Suprapubic skin (tissue), 4 donors: ENCODE results near the gene SLC24A4. TPM values are rescaled to one million over a fixed set of nuclear protein-coding genes. Genes with fewer than 3 reads are reported as not detected.
A peak's percentile ranks its signal among the peaks of the same experiment; 100 is the strongest.

Experiments
- DNase-seq, 2 donors: peaks; one replicate each; pipeline ENCODE4 v3.0.0-alpha.2; 2019; ENCODE audit warnings: low spot score in 2 of 2
- H3K27ac ChIP-seq: fragments of 200-600 bp; sonication (generic); one replicate; pipeline ENCODE4 v1.5.1; 2019
- H3K27me3 ChIP-seq: fragments of 200-600 bp; sonication (generic); one replicate; pipeline ENCODE4 v1.5.1; 2019
- H3K36me3 ChIP-seq: fragments of 200-600 bp; sonication (generic); one replicate; pipeline ENCODE4 v1.5.1; 2019
- H3K4me1 ChIP-seq: fragments of 200-600 bp; sonication (generic); one replicate; pipeline ENCODE4 v1.5.1; 2019
- H3K4me3 ChIP-seq: fragments of 200-600 bp; sonication (generic); one replicate; pipeline ENCODE4 v1.5.1; 2019; ENCODE audit warnings: mild to moderate bottlenecking
- H3K9me3 ChIP-seq: fragments of 200-600 bp; sonication (generic); one replicate; pipeline ENCODE4 v1.5.1; 2019
- CTCF ChIP-seq, 2 donors: fragments of 200-600 bp in 1 of 2; fragments of 450-650 bp in 1 of 2; sonication (generic) in 1 of 2; IDR thresholded peaks; one replicate each; pipeline ENCODE4 v1.5.1; 2016 to 2019; ENCODE audit warnings: antibody characterized with exemption in 2 of 2, mild to moderate bottlenecking in 1 of 2, moderate library complexity in 1 of 2
- EP300 ChIP-seq: sonication (generic); formaldehyde crosslinking; IDR thresholded peaks from one replicate; pipeline ENCODE4 v1.6.1; 2017; ENCODE audit warnings: antibody characterized with exemption
- POLR2A ChIP-seq, 2 donors: fragments of 450-650 bp; IDR thresholded peaks; one replicate each; pipeline ENCODE4 v1.6.1; 2017; ENCODE audit warnings: antibody characterized with exemption in 2 of 2, mild to moderate bottlenecking in 2 of 2, moderate library complexity in 2 of 2
- POLR2AphosphoS5 ChIP-seq, 3 donors: sonication (generic); formaldehyde crosslinking; IDR thresholded peaks; one replicate each; pipeline ENCODE4 v1.6.1; 2017; ENCODE audit warnings: antibody characterized with exemption in 3 of 3
- WGBS: methylation state at CpG from one replicate; pipeline ENCODE4 v1.1.5; 2018; 5-methylcytosine and 5-hydroxymethylcytosine counted together
- total RNA-seq, 4 donors: library from RNA; depleted of rRNA; stranded (reverse); fragments of >200 nt; gene quantifications; one replicate each; pipeline ENCODE4 v1.1.0, GENCODE V29; 2016

The SLC24A4 gene
- total RNA-seq, 4 donors from 2014 or later, result 0.11 to 0.57 (median 0.34) TPM

- Histone ChIP-seq H3K27me3 (peaks cover 16% of the 10 kb centered on the region), H3K36me3 (no peaks in the 10 kb centered on the region), H3K27ac (no peak overlapping the region), H3K4me1 (no peaks in the 10 kb centered on the region), H3K4me3 (no peak overlapping the region), H3K9me3 (no peaks in the 10 kb centered on the region)
- WGBS, result 41% methylated on average over 4 of the region's 4 CpGs
- DNase-seq, result no peak
- no peak for TF ChIP-seq CTCF (IDR thresholded peaks at IDR 0.05)
- no peak for TF ChIP-seq EP300
- no peak for TF ChIP-seq POLR2AphosphoS5 (IDR thresholded peaks at IDR 0.05)
- TF ChIP-seq POLR2A (IDR thresholded peaks at IDR 0.05), result no peak
Observed at GRCh38 chr14:92316176-92316575, 6.8 kb upstream of the SLC24A4 start.

- TF ChIP-seq POLR2AphosphoS5 (IDR thresholded peaks at IDR 0.05), result no peak
- no peak for TF ChIP-seq POLR2A (IDR thresholded peaks at IDR 0.05)
- TF ChIP-seq CTCF (IDR thresholded peaks at IDR 0.05), result no peak
- TF ChIP-seq EP300, result no peak
- no peak for DNase-seq
- Histone ChIP-seq H3K4me1 (no peaks in the 10 kb centered on the region), H3K9me3 (no peaks in the 10 kb centered on the region), H3K36me3 (no peaks in the 10 kb centered on the region), H3K4me3 (no peak overlapping the region), H3K27me3 (peaks cover 21% of the 10 kb centered on the region), H3K27ac (no peak overlapping the region)
- WGBS, result 92% methylated on average over 6 of the region's 6 CpGs
Observed at GRCh38 chr14:92316937-92317336, 6.0 kb upstream of the SLC24A4 start.

- Histone ChIP-seq H3K36me3 (no peaks in the 10 kb centered on the region), H3K4me1 (peaks cover 2% of the 10 kb centered on the region), H3K27me3 (peaks cover 26% of the 10 kb centered on the region), H3K9me3 (no peaks in the 10 kb centered on the region), H3K27ac (no peak overlapping the region), H3K4me3 (no peak overlapping the region)
- TF ChIP-seq POLR2AphosphoS5 (IDR thresholded peaks at IDR 0.05) (no peak), EP300 (no peak), CTCF (IDR thresholded peaks at IDR 0.05) (no peak), POLR2A (IDR thresholded peaks at IDR 0.05) (no peak)
- 65% methylated on average over 5 of the region's 5 CpGs for WGBS
- DNase-seq, result no peak
Observed at GRCh38 chr14:92317511-92317910, 5.5 kb upstream of the SLC24A4 start.

GRCh38 chr14:92321701-92322100 lies 1.3 kb upstream of the SLC24A4 start:
- no peaks in the 10 kb centered on the region for H3K36me3 ChIP-seq
- peaks cover 62% of the 10 kb centered on the region for H3K27me3 ChIP-seq
- no peak for TF ChIP-seq POLR2AphosphoS5 (IDR thresholded peaks at IDR 0.05)
- TF ChIP-seq POLR2A (IDR thresholded peaks at IDR 0.05), result no peak
- TF ChIP-seq EP300, result no peak
- no peak for TF ChIP-seq CTCF (IDR thresholded peaks at IDR 0.05)
- 76% methylated on average over 6 of the region's 6 CpGs for WGBS
- peaks cover 18% of the 10 kb centered on the region for H3K4me1 ChIP-seq
- no peaks in the 10 kb centered on the region for H3K9me3 ChIP-seq
- H3K4me3 ChIP-seq, result no peak overlapping the region
- no peak for DNase-seq
- H3K27ac ChIP-seq, result no peak overlapping the region

- peak overlapping the region; percentile 51 for H3K4me3 ChIP-seq
- no peaks in the 10 kb centered on the region for H3K9me3 ChIP-seq
- DNase-seq, result no peak
- no peak for TF ChIP-seq POLR2A (IDR thresholded peaks at IDR 0.05)
- no peak for TF ChIP-seq EP300
- no peak for TF ChIP-seq POLR2AphosphoS5 (IDR thresholded peaks at IDR 0.05)
- no peak for TF ChIP-seq CTCF (IDR thresholded peaks at IDR 0.05)
- H3K36me3 ChIP-seq, result no peaks in the 10 kb centered on the region
- peaks cover 61% of the 10 kb centered on the region for H3K27me3 ChIP-seq
- 12% methylated on average over 22 of the region's 23 CpGs for WGBS
- H3K27ac ChIP-seq, result no peak overlapping the region
- H3K4me1 ChIP-seq, result peaks cover 18% of the 10 kb centered on the region
Observed at GRCh38 chr14:92322516-92322915, 449 bp upstream of the SLC24A4 start.
